Uterus (tissue), 2 donors: ENCODE results near the gene CHMP5.

ENCODE experiments used
- POLR2A ChIP-seq, 2 donors: fragments of 450-650 bp; IDR thresholded peaks; one replicate each; pipeline ENCODE4 v1.6.1; 2016; ENCODE audit warnings: antibody characterized with exemption in 2 of 2, mild to moderate bottlenecking in 1 of 2, moderate library complexity in 1 of 2
- TF ChIP-seq, protein P1 (sequence below), 4 experiments: fragments of 200-600 bp in 2 of 4; fragments of 450-650 bp in 2 of 4; sonication (generic) in 2 of 4; IDR thresholded peaks; one replicate each; pipeline ENCODE4 v1.5.1; 2016 to 2019; ENCODE audit warnings: antibody characterized with exemption in 4 of 4, mild to moderate bottlenecking in 2 of 4, moderate library complexity in 1 of 4

- TF ChIP-seq, protein P1, sequence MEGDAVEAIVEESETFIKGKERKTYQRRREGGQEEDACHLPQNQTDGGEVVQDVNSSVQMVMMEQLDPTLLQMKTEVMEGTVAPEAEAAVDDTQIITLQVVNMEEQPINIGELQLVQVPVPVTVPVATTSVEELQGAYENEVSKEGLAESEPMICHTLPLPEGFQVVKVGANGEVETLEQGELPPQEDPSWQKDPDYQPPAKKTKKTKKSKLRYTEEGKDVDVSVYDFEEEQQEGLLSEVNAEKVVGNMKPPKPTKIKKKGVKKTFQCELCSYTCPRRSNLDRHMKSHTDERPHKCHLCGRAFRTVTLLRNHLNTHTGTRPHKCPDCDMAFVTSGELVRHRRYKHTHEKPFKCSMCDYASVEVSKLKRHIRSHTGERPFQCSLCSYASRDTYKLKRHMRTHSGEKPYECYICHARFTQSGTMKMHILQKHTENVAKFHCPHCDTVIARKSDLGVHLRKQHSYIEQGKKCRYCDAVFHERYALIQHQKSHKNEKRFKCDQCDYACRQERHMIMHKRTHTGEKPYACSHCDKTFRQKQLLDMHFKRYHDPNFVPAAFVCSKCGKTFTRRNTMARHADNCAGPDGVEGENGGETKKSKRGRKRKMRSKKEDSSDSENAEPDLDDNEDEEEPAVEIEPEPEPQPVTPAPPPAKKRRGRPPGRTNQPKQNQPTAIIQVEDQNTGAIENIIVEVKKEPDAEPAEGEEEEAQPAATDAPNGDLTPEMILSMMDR (IDR thresholded peaks at IDR 0.05), result no peak
- TF ChIP-seq POLR2A (IDR thresholded peaks at IDR 0.05), result no peak
Observed at GRCh38 chr9:33256236-33256635, 8.6 kb upstream of the CHMP5 start.
